SIG-M5 (cell line): ENCODE results near the gene FCSK.
"Not testable (repeated sequence)": the region's sequence is repeated elsewhere in the genome, so short reads cannot be mapped to it uniquely, and the experiment has no call there.

ENCODE experiments used
- DNase-seq: peaks from one replicate; lab custom pipeline; 2025; lab: John Stamatoyannopoulos, UW

The FCSK gene

DNA sequence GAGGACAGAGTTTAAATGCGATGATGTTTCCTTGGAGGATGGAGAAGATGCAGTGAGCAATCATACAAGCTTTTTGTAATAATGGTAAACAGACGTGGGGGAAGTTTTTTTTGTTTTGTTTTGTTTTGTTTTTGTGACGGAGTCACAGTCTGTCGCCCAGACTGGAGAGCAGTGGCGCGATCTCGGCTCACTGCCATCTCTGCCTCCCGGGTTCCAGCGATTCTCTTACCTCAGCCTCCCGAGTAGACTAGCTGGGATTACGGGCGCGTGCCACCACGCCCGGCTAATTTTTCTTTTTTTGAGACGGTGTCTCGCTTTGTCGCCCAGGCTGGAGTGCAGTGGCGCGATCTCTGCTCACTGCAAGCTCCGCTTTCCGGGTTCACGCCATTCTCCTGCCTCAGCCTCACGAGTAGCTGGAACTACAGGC, 70.0 kb downstream of the FCSK start:
- not testable (repeated sequence) for DNase-seq

DNA sequence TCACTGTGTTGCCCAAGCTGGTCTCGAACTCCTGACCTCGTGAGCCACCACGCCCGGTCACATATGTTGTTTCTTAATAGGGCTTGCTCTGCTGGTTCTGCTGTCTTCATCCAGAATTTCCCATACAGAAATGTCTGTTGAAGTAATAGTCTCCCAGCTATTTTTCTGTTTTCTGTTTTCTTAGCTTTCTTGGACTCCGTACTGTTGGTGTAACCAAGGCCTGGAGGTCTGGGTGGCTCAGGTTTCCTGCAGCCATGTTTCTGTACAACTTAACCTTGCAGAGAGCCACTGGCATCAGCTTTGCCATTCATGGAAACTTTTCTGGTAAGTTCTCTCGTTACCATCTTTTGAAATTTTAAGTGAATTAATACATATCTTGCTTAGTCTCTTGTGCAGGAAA, 72.0 kb downstream of the FCSK start:
- DNase-seq, result no peak

DNA sequence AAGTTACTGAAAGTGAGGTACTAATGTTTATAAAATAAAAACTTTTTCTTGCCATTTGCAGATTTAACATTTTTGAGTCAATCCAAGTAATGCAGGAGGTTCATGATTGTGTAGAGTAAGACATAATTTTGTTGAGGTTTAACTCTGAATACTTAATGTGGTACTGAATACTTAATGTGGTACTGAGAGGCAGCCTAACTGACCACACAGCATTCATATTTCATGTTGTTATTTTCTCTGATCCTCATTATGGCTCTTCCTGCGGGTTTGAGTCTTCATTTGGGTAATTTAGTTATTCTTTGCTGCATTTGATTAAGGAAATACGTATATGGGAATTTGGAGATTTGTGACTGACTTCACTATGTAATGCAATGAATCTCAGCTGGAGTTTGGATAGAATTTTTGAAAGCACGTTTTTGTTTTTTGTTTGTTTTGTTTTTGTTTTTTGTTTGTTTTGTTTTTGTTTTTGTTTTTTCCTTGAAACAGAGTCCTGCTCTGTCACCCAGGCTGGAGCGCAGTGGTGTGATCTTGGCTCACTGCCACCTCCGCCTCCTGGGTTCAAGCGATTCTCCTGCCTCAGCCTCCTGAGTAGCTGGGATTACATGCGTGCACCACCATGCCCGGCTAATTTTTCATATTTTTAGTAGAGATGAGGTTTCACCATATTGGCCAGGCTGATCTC, 73.1 kb downstream of the FCSK start:
- DNase-seq, result no peak

DNA sequence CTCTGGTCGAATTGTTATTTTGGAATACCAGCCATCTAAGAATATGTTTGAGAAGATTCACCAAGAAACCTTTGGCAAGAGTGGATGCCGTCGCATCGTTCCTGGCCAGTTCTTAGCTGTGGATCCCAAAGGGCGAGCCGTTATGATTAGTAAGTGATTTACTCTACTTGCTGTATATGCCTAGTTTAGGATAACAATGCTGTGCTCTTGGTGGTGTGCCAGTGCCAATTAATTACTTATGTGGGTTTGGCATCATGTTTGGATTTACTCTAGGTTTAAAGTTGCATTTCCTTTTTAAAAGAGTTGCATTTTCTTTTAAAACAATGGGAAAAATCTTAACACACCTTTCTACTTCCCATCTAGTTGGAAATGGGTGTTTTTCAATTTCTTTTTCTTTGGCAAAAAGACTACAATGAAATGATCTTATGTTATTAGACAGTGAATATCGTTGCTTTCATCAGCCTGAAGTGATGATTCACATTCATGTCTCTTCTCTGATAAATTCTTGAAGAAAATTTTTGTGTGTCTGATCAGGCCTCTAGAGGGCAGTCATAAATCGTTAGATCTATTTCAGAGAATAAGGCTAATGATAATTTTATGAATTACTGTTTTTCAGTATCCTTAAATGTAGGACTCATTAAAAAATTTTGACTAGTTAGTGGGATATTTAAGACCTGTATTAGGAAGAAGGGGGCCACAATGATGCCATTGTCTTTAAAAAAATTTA, 74.8 kb downstream of the FCSK start:
- DNase-seq, result no peak
